ENCODE data around the gene STRN4. TPM values are rescaled to one million over a fixed set of nuclear protein-coding genes. Genes with fewer than 3 reads are reported as not detected.

The STRN4 gene
- total RNA-seq, 1 donor from 2014 or later, result 124 TPM

GRCh38 chr19:46759206-46759605 lies 13.0 kb upstream of the STRN4 start:
- H3K4me1 Mint-ChIP-seq, result peaks cover 4% of the 10 kb centered on the region
- DNase-seq (ENCODE audit: low spot score in 2 of 2, unreplicated experiment in 2 of 2), result no peak
- H3K27me3 Mint-ChIP-seq (ENCODE audit: low read depth), result no peaks in the 10 kb centered on the region
- H3K4me3 Mint-ChIP-seq, result no peak overlapping the region
- TF ChIP-seq, protein P1, sequence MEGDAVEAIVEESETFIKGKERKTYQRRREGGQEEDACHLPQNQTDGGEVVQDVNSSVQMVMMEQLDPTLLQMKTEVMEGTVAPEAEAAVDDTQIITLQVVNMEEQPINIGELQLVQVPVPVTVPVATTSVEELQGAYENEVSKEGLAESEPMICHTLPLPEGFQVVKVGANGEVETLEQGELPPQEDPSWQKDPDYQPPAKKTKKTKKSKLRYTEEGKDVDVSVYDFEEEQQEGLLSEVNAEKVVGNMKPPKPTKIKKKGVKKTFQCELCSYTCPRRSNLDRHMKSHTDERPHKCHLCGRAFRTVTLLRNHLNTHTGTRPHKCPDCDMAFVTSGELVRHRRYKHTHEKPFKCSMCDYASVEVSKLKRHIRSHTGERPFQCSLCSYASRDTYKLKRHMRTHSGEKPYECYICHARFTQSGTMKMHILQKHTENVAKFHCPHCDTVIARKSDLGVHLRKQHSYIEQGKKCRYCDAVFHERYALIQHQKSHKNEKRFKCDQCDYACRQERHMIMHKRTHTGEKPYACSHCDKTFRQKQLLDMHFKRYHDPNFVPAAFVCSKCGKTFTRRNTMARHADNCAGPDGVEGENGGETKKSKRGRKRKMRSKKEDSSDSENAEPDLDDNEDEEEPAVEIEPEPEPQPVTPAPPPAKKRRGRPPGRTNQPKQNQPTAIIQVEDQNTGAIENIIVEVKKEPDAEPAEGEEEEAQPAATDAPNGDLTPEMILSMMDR (IDR thresholded peaks at IDR 0.05; ENCODE audit: unreplicated experiment), result no peak
- H3K27ac Mint-ChIP-seq, result no peak overlapping the region
- no peaks in the 10 kb centered on the region for H3K9me3 Mint-ChIP-seq
- H3K36me3 Mint-ChIP-seq, result peaks cover 5% of the 10 kb centered on the region

DNA sequence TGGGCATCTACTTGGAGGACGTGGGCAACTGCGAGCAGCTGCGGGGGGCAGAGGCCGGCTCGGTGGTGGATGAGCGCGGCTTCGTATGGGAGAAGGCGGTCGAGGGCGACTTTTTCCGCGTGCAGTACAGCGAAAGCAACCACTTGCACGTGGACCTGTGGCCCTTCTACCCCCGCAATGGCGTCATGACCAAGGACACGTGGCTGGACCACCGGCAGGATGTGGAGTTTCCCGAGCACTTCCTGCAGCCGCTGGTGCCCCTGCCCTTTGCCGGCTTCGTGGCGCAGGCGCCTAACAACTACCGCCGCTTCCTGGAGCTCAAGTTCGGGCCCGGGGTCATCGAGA lies 10.3 kb upstream of the STRN4 start:
- no peak for DNase-seq (ENCODE audit: low spot score in 2 of 2, unreplicated experiment in 2 of 2)
- peaks cover 4% of the 10 kb centered on the region for H3K4me1 Mint-ChIP-seq
- no peaks in the 10 kb centered on the region for H3K27me3 Mint-ChIP-seq (ENCODE audit: low read depth)
- H3K9me3 Mint-ChIP-seq, result no peaks in the 10 kb centered on the region
- TF ChIP-seq, protein P1 (IDR thresholded peaks at IDR 0.05; ENCODE audit: unreplicated experiment), result no peak
- peaks cover 14% of the 10 kb centered on the region for H3K36me3 Mint-ChIP-seq
- no peak overlapping the region for H3K27ac Mint-ChIP-seq
- H3K4me3 Mint-ChIP-seq, result no peak overlapping the region

DNA sequence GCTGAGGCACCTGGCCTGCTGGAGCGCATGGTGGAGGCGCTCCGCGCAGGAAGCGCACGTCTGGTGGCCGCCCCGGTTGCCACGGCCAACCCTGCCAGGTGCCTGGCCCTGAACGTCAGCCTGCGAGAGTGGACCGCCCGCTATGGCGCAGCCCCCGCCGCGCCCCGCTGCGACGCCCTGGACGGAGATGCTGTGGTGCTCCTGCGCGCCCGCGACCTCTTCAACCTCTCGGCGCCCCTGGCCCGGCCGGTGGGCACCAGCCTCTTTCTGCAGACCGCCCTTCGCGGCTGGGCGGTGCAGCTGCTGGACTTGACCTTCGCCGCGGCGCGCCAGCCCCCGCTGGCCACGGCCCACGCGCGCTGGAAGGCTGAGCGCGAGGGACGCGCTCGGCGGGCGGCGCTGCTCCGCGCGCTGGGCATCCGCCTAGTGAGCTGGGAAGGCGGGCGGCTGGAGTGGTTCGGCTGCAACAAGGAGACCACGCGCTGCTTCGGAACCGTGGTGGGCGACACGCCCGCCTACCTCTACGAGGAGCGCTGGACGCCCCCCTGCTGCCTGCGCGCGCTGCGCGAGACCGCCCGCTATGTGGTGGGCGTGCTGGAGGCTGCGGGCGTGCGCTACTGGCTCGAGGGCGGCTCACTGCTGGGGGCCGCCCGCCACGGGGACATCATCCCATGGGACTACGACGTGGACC lies 9.7 kb upstream of the STRN4 start:
- Mint-ChIP-seq H3K4me3 (no peak overlapping the region), H3K4me1 (peaks cover 4% of the 10 kb centered on the region), H3K9me3 (no peaks in the 10 kb centered on the region), H3K27ac (no peak overlapping the region), H3K27me3 (ENCODE audit: low read depth) (no peaks in the 10 kb centered on the region), H3K36me3 (peaks cover 14% of the 10 kb centered on the region)
- DNase-seq (ENCODE audit: low spot score in 2 of 2, unreplicated experiment in 2 of 2), result no peak
- TF ChIP-seq, protein P1 (IDR thresholded peaks at IDR 0.05; ENCODE audit: unreplicated experiment), result no peak

- no peak for DNase-seq (ENCODE audit: low spot score in 2 of 2, unreplicated experiment in 2 of 2)
- Mint-ChIP-seq H3K9me3 (no peaks in the 10 kb centered on the region), H3K4me3 (no peak overlapping the region), H3K27me3 (ENCODE audit: low read depth) (no peaks in the 10 kb centered on the region), H3K27ac (no peak overlapping the region), H3K4me1 (peaks cover 4% of the 10 kb centered on the region), H3K36me3 (peaks cover 18% of the 10 kb centered on the region)
- TF ChIP-seq, protein P1 (IDR thresholded peaks at IDR 0.05; ENCODE audit: unreplicated experiment), result no peak
Measured at GRCh38 chr19:46755077-46755852, 9.0 kb upstream of the STRN4 start.

- DNase-seq (ENCODE audit: low spot score in 2 of 2, unreplicated experiment in 2 of 2), result no peak
Measured at GRCh38 chr19:46753420-46754155, 7.3 kb upstream of the STRN4 start.

More at GRCh38 chr19:46753420-46754155, 7.3 kb upstream of the STRN4 start:
- TF ChIP-seq, protein P1 (IDR thresholded peaks at IDR 0.05; ENCODE audit: unreplicated experiment), result peak; percentile 20
- Mint-ChIP-seq H3K9me3 (no peaks in the 10 kb centered on the region), H3K27ac (peak overlapping the region; percentile 21), H3K27me3 (ENCODE audit: low read depth) (no peaks in the 10 kb centered on the region), H3K36me3 (peaks cover 19% of the 10 kb centered on the region), H3K4me3 (no peak overlapping the region), H3K4me1 (no peaks in the 10 kb centered on the region)
